NCI-H2196 treated with DMSO at 0.1 percent for 48 hours (cell line): ENCODE measurements around the gene ZNF148.
"Not testable (repeated sequence)": the region's sequence is repeated elsewhere in the genome, so short reads cannot be mapped to it uniquely, and the experiment has no call there.

Experiments
- DNase-seq: peaks from one replicate; lab custom pipeline; 2025; ENCODE audit not compliant: unreplicated experiment; lab: John Stamatoyannopoulos, UW

ZNF148 gene

GRCh38 chr3:125375950-125376679 is 990 bp upstream of the ZNF148 start:
- no peak for DNase-seq

- no peak for DNase-seq
Measured at GRCh38 chr3:125374501-125374995, 577 bp downstream of the ZNF148 start.

GRCh38 chr3:125367403-125368230 is 7.5 kb downstream of the ZNF148 start:
- DNase-seq: no peak

- DNase-seq: no peak
Measured at GRCh38 chr3:125366132-125366531, 9.0 kb downstream of the ZNF148 start.

GRCh38 chr3:125359700-125360099 is 15.4 kb downstream of the ZNF148 start:
- no peak for DNase-seq

- no peak for DNase-seq
Measured at GRCh38 chr3:125358923-125359322, 16.2 kb downstream of the ZNF148 start.

DNA sequence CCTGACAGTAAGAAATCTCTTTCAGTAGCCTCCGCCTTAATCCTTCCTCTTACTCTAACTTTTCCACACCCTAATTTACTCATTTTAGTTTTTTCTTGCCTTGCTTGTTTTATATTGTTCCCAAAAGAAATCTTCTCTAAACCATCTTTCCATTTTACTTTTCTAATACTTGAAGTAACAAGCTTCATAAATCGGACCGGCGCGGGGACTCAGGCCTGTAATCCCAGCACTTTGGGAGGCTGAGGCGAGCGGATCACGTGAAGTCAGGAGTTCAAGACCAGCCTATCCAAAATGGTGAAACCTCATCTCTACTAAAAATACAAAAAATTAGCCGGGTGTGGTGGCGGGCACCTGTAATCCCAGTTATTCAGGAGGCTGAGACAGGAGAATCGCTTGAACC is 17.3 kb downstream of the ZNF148 start:
- DNase-seq: no peak

GRCh38 chr3:125357032-125357658 is 18.0 kb downstream of the ZNF148 start:
- no peak for DNase-seq

DNA sequence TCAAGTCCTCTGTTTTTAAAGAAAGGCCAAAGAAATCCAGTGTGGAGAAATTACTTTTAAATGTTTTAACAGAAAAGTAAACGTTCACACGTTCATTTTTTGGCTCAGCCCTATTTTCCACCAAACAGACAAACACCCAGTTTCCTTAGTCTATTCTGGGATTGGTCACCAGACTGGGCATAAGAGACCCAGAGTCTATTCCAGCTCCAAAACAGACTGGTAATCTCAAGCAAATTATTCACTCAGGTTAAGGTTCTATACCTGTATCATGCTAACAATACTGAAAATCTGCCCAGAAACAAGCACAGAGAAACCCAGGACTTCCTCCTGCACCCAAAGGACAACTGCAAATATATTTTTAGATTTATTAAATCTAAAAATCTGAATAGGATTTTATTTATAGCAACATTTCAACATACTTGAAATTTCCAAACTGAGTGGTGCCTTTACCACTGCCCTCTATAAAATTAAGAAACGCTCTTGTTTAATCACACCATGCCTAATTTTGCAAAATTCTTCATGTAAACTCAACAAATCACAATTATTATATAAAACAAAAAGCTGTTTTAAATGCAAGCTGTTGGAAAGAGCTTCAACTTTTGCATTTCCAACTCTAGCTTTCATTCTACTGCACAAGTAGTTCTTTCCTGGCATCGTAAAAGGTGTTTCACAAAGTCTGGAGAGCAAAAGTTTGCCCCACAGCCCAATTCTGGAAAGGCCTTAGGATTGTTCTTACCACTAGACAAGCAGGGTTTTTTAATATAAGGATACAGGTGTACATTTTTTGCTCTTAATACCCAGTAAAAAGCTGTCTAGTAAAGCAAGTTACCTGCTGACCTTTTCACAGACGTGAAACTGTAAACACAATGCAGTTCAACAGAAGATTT is 18.7 kb downstream of the ZNF148 start:
- DNase-seq: no peak

GRCh38 chr3:125353659-125354058 is 21.5 kb downstream of the ZNF148 start:
- no peak for DNase-seq

GRCh38 chr3:125353128-125353527 is 22.0 kb downstream of the ZNF148 start:
- no peak for DNase-seq

GRCh38 chr3:125351814-125352456 is 23.2 kb downstream of the ZNF148 start:
- DNase-seq: no peak

DNA sequence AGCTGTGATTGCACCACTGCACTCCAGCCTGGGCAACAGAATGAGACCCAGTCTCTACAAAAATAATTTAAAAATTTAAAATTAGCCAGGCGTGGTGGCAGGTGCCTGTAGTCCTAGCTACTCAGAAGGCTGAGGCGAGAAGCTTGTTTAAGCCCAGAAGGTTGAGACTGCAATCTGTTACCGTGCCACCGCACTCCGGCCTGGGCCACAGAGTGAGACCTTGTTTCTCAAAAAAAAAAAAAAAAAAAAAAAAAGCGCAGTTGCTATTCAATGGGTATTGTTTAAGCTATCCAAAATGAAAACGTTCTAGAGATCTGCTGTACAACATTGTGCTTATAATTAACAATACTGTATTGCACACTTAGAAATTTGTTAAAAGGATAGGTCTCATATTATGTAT is 24.0 kb downstream of the ZNF148 start:
- no peak for DNase-seq

DNA sequence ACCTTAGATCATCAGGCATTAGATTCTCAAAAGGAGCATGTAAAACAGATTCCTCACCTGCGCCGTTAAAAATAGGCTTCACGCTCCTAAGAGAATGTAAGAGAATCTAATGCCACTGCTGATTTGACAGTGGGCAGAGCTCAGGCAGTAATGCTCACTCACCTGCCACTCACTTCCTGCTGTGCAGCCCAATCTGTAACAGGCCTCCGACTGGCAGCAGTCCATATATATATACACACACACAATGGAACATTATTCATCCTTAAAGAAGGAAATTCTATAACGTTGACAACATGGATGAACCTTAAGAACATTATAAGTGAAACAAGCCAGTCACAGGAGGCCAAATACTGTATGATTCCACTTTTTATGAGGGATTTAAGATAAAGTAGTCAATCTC is 24.5 kb downstream of the ZNF148 start:
- DNase-seq: no peak

DNA sequence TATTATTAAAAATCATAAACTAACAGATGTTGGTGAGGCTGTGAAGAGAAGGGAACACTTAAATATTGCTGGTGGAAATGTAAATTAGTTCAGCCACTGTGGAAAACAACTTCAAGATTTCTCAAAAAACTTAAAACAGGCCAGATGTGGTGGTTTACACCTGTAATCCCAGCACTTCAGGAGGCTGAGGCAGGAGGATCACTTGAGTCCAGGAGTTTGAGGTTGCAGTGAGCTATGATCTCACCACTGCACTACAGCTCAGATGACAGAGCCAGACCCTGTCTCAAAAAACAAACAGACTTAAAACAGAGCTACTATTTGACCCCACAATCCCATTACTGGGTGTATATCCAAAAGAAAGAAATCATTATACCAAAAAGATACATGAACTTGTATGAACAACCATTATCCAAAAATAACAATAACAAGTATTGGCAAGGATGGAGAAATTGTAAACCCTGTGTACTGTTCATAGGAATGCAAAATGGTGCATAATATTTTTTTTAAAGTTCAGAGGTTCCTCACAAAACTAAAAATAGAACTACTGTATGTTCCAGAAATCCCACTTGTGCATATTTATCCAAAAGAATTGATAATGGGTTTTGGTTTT is 25.5 kb downstream of the ZNF148 start:
- no peak for DNase-seq

DNA sequence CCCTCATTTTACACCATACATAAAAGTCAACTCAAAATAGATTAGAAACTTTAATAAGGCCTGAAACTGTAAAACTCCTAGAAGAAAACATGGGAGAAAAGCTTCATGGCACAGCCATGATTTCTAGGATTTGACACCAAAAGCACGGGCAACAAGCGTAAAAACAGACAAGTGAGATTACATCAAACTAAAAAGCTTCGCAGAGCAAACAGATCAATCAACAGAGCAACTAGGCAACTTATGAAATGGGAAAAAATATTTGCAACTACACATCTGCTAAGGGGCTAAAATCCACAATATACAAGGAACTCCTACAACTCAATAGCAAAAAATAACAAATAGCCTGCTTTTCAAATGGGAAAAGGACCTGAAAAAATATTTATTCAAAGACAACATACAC is 26.1 kb downstream of the ZNF148 start:
- no peak for DNase-seq

GRCh38 chr3:125343367-125343766 is 31.8 kb downstream of the ZNF148 start:
- DNase-seq: not testable (repeated sequence)

DNA sequence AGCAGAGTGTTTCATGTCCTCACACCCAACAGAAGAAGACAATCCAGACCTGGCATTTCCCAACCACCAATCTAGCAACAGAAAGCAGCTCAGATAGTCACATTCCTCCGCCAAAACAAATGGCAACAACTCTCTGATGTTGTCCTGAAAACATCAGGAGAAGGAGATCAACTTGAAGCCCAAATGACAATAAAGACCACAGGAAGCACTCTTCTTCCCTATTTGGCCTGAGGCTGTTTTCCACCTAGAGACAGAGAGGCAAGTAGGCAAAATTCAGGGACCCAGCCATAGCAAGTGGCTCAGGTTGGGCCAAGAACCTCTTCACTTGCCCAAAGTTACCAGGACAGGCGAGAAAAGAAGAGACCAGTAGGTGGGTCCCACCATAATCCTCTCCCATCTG is 35.0 kb downstream of the ZNF148 start:
- DNase-seq: no peak

DNA sequence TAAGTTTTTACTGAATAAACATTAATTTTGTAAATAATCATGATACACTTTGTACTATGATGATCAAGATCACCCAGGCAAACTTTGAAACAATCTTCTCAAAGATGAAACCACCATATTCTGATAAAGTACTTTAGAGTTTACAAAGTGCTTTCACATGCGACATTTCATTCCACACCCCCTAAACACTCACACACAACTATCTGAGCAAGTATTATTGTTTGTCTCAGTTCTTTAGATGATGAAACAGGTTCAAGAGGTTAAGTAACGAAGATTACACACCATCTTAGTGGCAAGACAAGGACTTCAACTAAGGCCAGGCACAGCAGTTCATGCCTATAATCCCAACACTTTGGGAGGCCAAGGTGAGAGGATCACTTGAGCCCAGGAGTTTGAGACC is 37.6 kb downstream of the ZNF148 start:
- no peak for DNase-seq
